ENCODE measurements around the gene ZNF761. TPM values are rescaled to one million over a fixed set of nuclear protein-coding genes. Genes with fewer than 3 reads are reported as not detected.

The ZNF761 gene
- total RNA-seq, 2 donors from 2014 or later = 10.9 to 15.4 TPM

GRCh38 chr19:53504885-53505284 is 73.1 kb downstream of the ZNF761 start:
- H3K4me1 Mint-ChIP-seq (ENCODE audit: low read depth in 2 of 2) = no peaks in the 10 kb centered on the region
- peaks cover 6% of the 10 kb centered on the region for H3K36me3 Mint-ChIP-seq
- no peak overlapping the region for H3K27ac Mint-ChIP-seq
- no peak for DNase-seq (ENCODE audit: low spot score)
- no peak overlapping the region for H3K4me3 Mint-ChIP-seq
- H3K27me3 Mint-ChIP-seq = peaks cover 7 to 20% of the 10 kb centered on the region in 2 donors
- H3K9me3 Mint-ChIP-seq = no peaks in the 10 kb centered on the region
- ATAC-seq = no peak

GRCh38 chr19:53506728-53507127 is 74.9 kb downstream of the ZNF761 start:
- Mint-ChIP-seq H3K27ac (no peak overlapping the region), H3K4me1 (ENCODE audit: low read depth in 2 of 2) (no peaks in the 10 kb centered on the region), H3K27me3 (peaks cover 7 to 16% of the 10 kb centered on the region in 2 donors), H3K36me3 (peaks cover 6% of the 10 kb centered on the region), H3K9me3 (no peaks in the 10 kb centered on the region), H3K4me3 (no peak overlapping the region)
- ATAC-seq (no peak), DNase-seq (ENCODE audit: low spot score) (no peak)

Other genes starting within 250 kb of the ZNF761 start
- gene ZNF665, start 238.6 kb upstream of the ZNF761 start, total RNA-seq = 1 to 10 TPM; 2.1 to 3.0 TPM
- 10 to 100 TPM in 1 of 2 donors, 1 to 10 TPM in 1; 2.2 to 11.2 TPM for gene ZNF677, start 177.1 kb upstream of the ZNF761 start, total RNA-seq
- not detected for gene VN1R2, start 173.7 kb upstream of the ZNF761 start, total RNA-seq
- not detected for gene VN1R4, start 164.3 kb upstream of the ZNF761 start, total RNA-seq
- 1 to 10 TPM; 5.5 to 7.9 TPM for gene ZNF845, start 98.2 kb upstream of the ZNF761 start, total RNA-seq
- 10 to 100 TPM; 12.3 to 18.6 TPM for gene ZNF525, start 66.3 kb upstream of the ZNF761 start, total RNA-seq
- gene ZNF765, start 36.8 kb upstream of the ZNF761 start, total RNA-seq = 10 to 100 TPM in 1 of 2 donors, 1 to 10 TPM in 1; 7.7 to 13.5 TPM
- 1 to 10 TPM; 3.9 to 6.2 TPM for gene ZNF813, start 35.7 kb downstream of the ZNF761 start, total RNA-seq
- 10 to 100 TPM; 12.0 to 15.1 TPM for gene ZNF331, start 106.2 kb downstream of the ZNF761 start, total RNA-seq
- not detected for gene DPRX, start 200.0 kb downstream of the ZNF761 start, total RNA-seq